Parathyroid adenoma (tissue), 2 donors: ENCODE data around the gene RNF144B.
"Not testable (repeated sequence)": the region's sequence is repeated elsewhere in the genome, so short reads cannot be mapped to it uniquely, and the experiment has no call there.

ENCODE experiments used
- H2AFZ ChIP-seq: fragments of 300-600 bp; sonication (generic); one replicate; pipeline ENCODE4 v1.7.0; 2017; ENCODE audit warnings: antibody characterized with exemption, mild to moderate bottlenecking
- H3K27ac ChIP-seq: fragments of 300-600 bp; sonication (generic); one replicate; pipeline ENCODE4 v1.7.0; 2017
- H3K27me3 ChIP-seq: fragments of 300-600 bp; sonication (generic); one replicate; pipeline ENCODE4 v1.7.0; 2017; ENCODE audit warnings: low read length; ENCODE audit not compliant: control insufficient read depth, insufficient read depth
- H3K36me3 ChIP-seq: fragments of 300-600 bp; sonication (generic); one replicate; pipeline ENCODE4 v1.7.0; 2017; ENCODE audit warnings: low read length; ENCODE audit not compliant: control insufficient read depth, insufficient read depth
- H3K4me1 ChIP-seq: fragments of 300-600 bp; sonication (generic); one replicate; pipeline ENCODE4 v1.7.0; 2017; ENCODE audit warnings: control low read depth
- H3K4me2 ChIP-seq: fragments of 300-600 bp; sonication (generic); one replicate; pipeline ENCODE4 v1.7.0; 2017; ENCODE audit warnings: low read length
- H3K4me3 ChIP-seq: fragments of 300-600 bp; sonication (generic); one replicate; pipeline ENCODE4 v1.7.0; 2017; ENCODE audit warnings: low read depth, low read length
- H3K79me2 ChIP-seq: fragments of 300-600 bp; sonication (generic); one replicate; pipeline ENCODE4 v1.7.0; 2017; ENCODE audit warnings: control low read depth
- H3K9ac ChIP-seq: fragments of 300-600 bp; sonication (generic); one replicate; pipeline ENCODE4 v1.7.0; 2017; ENCODE audit warnings: mild to moderate bottlenecking
- H3K9me3 ChIP-seq: fragments of 300-600 bp; sonication (generic); one replicate; pipeline ENCODE4 v1.7.0; 2017; ENCODE audit warnings: low read length; ENCODE audit not compliant: control insufficient read depth
- CTCF ChIP-seq: fragments of 300-600 bp; sonication (generic); IDR thresholded peaks from one replicate; pipeline ENCODE4 v1.7.0; 2017; ENCODE audit warnings: antibody characterized with exemption, mild to moderate bottlenecking
- donor health status: primary hyperparathyroidism.

The RNF144B gene

GRCh38 chr6:18406955-18407749 is 20.0 kb downstream of the RNF144B start:
- no peak overlapping the region for H3K27ac ChIP-seq
- H3K4me2 ChIP-seq, result no peak overlapping the region
- TF ChIP-seq CTCF, result no peak
- H3K36me3 ChIP-seq, result no peaks in the 10 kb centered on the region
- H2AFZ ChIP-seq, result no peak overlapping the region
- no peaks in the 10 kb centered on the region for H3K79me2 ChIP-seq
- no peaks in the 10 kb centered on the region for H3K9me3 ChIP-seq
- H3K9ac ChIP-seq, result no peak overlapping the region
- H3K4me3 ChIP-seq, result no peak overlapping the region
- no peaks in the 10 kb centered on the region for H3K27me3 ChIP-seq
- no peaks in the 10 kb centered on the region for H3K4me1 ChIP-seq

GRCh38 chr6:18409602-18410001 is 22.5 kb downstream of the RNF144B start:
- not testable (repeated sequence) for H3K9me3 ChIP-seq, H3K27ac ChIP-seq, H3K27me3 ChIP-seq, H2AFZ ChIP-seq, H3K4me3 ChIP-seq, H3K4me1 ChIP-seq, H3K9ac ChIP-seq, H3K4me2 ChIP-seq, H3K79me2 ChIP-seq, H3K36me3 ChIP-seq

GRCh38 chr6:18410412-18410811 is 23.3 kb downstream of the RNF144B start:
- Histone ChIP-seq H3K4me2 (no peak overlapping the region), H3K9ac (no peak overlapping the region), H3K9me3 (no peaks in the 10 kb centered on the region), H3K27ac (no peak overlapping the region), H3K4me3 (no peak overlapping the region), H3K79me2 (no peaks in the 10 kb centered on the region), H3K36me3 (no peaks in the 10 kb centered on the region), H3K4me1 (no peaks in the 10 kb centered on the region), H3K27me3 (no peaks in the 10 kb centered on the region), H2AFZ (no peak overlapping the region)
- TF ChIP-seq CTCF, result no peak

- Histone ChIP-seq H3K9me3 (no peaks in the 10 kb centered on the region), H3K9ac (no peak overlapping the region), H3K4me3 (no peak overlapping the region), H3K27me3 (no peaks in the 10 kb centered on the region), H3K4me2 (no peak overlapping the region), H2AFZ (no peak overlapping the region), H3K27ac (no peak overlapping the region), H3K79me2 (no peaks in the 10 kb centered on the region), H3K36me3 (no peaks in the 10 kb centered on the region), H3K4me1 (no peaks in the 10 kb centered on the region)
- TF ChIP-seq CTCF, result no peak
Observed at GRCh38 chr6:18412068-18412467, 24.9 kb downstream of the RNF144B start.

GRCh38 chr6:18412644-18413043 is 25.5 kb downstream of the RNF144B start:
- no peaks in the 10 kb centered on the region for H3K27me3 ChIP-seq
- no peak for TF ChIP-seq CTCF
- H3K4me3 ChIP-seq, result no peak overlapping the region
- H3K27ac ChIP-seq, result no peak overlapping the region
- H3K4me1 ChIP-seq, result no peaks in the 10 kb centered on the region
- H3K79me2 ChIP-seq, result no peaks in the 10 kb centered on the region
- H3K4me2 ChIP-seq, result no peak overlapping the region
- no peak overlapping the region for H2AFZ ChIP-seq
- H3K36me3 ChIP-seq, result no peaks in the 10 kb centered on the region
- H3K9me3 ChIP-seq, result no peaks in the 10 kb centered on the region
- no peak overlapping the region for H3K9ac ChIP-seq
